ENCODE results near the gene CHP1. TPM values are rescaled to one million over a fixed set of nuclear protein-coding genes. Genes with fewer than 3 reads are reported as not detected.
A peak's percentile ranks its signal among the peaks of the same experiment; 100 is the strongest.

The CHP1 gene
- total and polyA plus RNA-seq, 9 of the 15 experiments (the other 6 are each of a cell fraction or from before 2014, with no cell fraction given), result 31.7 to 83.4 (median 67.6) TPM

DNA sequence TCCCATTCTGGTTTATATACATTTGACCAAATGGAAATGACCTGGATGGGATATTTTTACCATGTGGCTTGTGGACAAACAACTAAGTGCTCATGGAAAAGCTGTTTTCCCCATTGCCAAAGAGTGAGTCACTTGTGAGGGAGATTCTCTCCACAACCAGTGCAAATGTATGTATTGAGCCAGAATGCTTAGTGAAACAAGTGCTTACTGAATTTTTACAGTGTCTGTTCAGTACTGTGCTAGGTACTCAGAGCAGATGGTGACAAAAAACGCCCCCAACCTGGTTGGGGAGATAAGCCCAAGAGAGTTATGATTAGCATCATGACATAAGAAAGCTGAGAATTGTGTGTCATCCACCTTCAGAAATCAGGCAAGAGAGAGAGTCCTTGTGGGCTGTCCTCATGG lies 2.3 kb downstream of the CHP1 start (continued):
- TF ChIP-seq THRA (IDR thresholded peaks at IDR 0.05) (no peak), BCOR (IDR thresholded peaks at IDR 0.05) (0 out of 2 replicates have a peak, but pooled peaks have one; percentile 40), BRCA1 (IDR thresholded peaks at IDR 0.05) (no peak), BRCA1 (CRISPR knock-in tag; IDR thresholded peaks at IDR 0.05) (no peak), ARID1B (IDR thresholded peaks at IDR 0.05) (peak; percentile 96), ATF2 (CRISPR knock-in tag; IDR thresholded peaks at IDR 0.05) (no peak), HMG20A (CRISPR knock-in tag; conservative IDR thresholded peaks at IDR 0.05) (no peak), ZNF766 (CRISPR knock-in tag; conservative IDR thresholded peaks at IDR 0.05) (no peak), SRSF1 (IDR thresholded peaks at IDR 0.05; ENCODE audit: low read depth, low read length) (no peak), ZNF318 (IDR thresholded peaks at IDR 0.05; ENCODE audit: borderline replicate concordance in 1 of 2, low read depth in 1 of 2) (peak in 1 of 2 experiments; percentile 68; a peak in 2 of 4 replicates), KAT2B (IDR thresholded peaks at IDR 0.05; ENCODE audit: low read depth, low read length) (no peak), KLF1 (tag; IDR thresholded peaks at IDR 0.05) (peak; percentile 61; the same call in 1 of the 2 replicates), MYC (IDR thresholded peaks at IDR 0.05; ENCODE audit: low read depth, low read length) (peak; percentile 70; the same call in 1 of the 2 replicates), MYC (CRISPR knock-in tag; IDR thresholded peaks at IDR 0.05; ENCODE audit: borderline replicate concordance, low read depth) (no peak), HMGN3 (IDR thresholded peaks at IDR 0.05; ENCODE audit: borderline replicate concordance, extremely low read depth, insufficient read length, low read depth, low read length) (no peak), CC2D1A (IDR thresholded peaks at IDR 0.05) (peak; percentile 93), DMBX1 (CRISPR knock-in tag; IDR thresholded peaks at IDR 0.05; ENCODE audit: borderline replicate concordance) (peak; percentile 69; the same call in 1 of the 2 replicates), CAMTA2 (CRISPR knock-in tag; conservative IDR thresholded peaks at IDR 0.05) (no peak)

Measured in K562 (cell line).